HFFc6 (cell line): Measurements from ENCODE around the gene FCN1. TPM values are rescaled to one million over a fixed set of nuclear protein-coding genes. Genes with fewer than 3 reads are reported as not detected.

Experiments
- DNase-seq: peaks from one replicate; pipeline ENCODE4 v3.0.0-alpha.2; 2018
- H3K27ac Mint-ChIP-seq: 2 replicates; pipeline ENCODE4 v1.8.0; 2020; ENCODE audit warnings: mild to moderate bottlenecking, mixed read lengths
- H3K27me3 Mint-ChIP-seq: 2 replicates; pipeline ENCODE4 v1.8.0; 2021; ENCODE audit warnings: mild to moderate bottlenecking, moderate library complexity, mixed read lengths; ENCODE audit not compliant: insufficient read depth
- H3K36me3 Mint-ChIP-seq: 2 replicates; pipeline ENCODE4 v1.8.0; 2021; ENCODE audit warnings: low read depth, mixed read lengths
- H3K4me1 Mint-ChIP-seq: 2 replicates; pipeline ENCODE4 v1.8.0; 2020; ENCODE audit warnings: low read depth, mixed read lengths
- H3K4me3 Mint-ChIP-seq: 2 replicates; pipeline ENCODE4 v1.8.0; 2020; ENCODE audit warnings: mild to moderate bottlenecking, moderate library complexity, mixed read lengths
- H3K9me3 Mint-ChIP-seq: 2 replicates; pipeline ENCODE4 v1.8.0; 2020; ENCODE audit warnings: mild to moderate bottlenecking, mixed read lengths
- total RNA-seq, 6 experiments: library from RNA; stranded (reverse); fragmentation: NEBNext Ultra II Directional; extraction: Animal tissue kit (Norgen Biotek cat#: 25700); gene quantifications; 2 replicates in 1 of 6; 3 replicates in 5 of 6; pipeline ENCODE4 v1.2.3, GENCODE V29; 2021
- TF ChIP-seq, protein P1 (sequence below): fragments of 200-600 bp; sonication (generic); IDR thresholded peaks from 2 replicates; pipeline ENCODE4 v1.5.0; 2021; ENCODE audit warnings: antibody characterized with exemption, mild to moderate bottlenecking

The FCN1 gene
- total RNA-seq, 6 experiments from 2014 or later, result not detected

DNA sequence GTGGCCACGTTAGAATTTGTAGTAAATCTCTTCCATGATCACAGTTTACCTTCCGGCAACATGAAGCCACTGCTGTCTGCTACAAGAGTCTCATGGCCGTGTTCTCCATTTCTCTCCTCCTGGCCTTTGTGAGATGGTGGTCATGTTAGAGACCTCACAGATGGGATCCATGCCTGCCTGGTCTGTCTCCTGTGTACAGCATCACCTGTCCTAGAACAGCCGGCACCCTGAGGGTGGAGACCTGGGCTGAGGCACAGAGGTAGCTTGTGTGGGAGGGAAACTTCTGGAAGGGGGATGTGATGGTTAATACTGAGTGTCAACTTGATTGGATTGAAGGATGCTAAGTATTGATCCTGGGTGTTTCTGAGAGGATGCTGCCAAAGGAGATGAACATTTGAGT, 40.2 kb downstream of the FCN1 start:
- Mint-ChIP-seq H3K27ac (no peak overlapping the region), H3K4me1 (peaks cover under 1% of the 10 kb centered on the region; the same call in 1 of the 2 replicates), H3K9me3 (no peaks in the 10 kb centered on the region), H3K36me3 (no peaks in the 10 kb centered on the region; the same call in 1 of the 2 replicates), H3K27me3 (peaks cover 55% of the 10 kb centered on the region), H3K4me3 (no peak overlapping the region)
- no peak for DNase-seq
- TF ChIP-seq, protein P1, sequence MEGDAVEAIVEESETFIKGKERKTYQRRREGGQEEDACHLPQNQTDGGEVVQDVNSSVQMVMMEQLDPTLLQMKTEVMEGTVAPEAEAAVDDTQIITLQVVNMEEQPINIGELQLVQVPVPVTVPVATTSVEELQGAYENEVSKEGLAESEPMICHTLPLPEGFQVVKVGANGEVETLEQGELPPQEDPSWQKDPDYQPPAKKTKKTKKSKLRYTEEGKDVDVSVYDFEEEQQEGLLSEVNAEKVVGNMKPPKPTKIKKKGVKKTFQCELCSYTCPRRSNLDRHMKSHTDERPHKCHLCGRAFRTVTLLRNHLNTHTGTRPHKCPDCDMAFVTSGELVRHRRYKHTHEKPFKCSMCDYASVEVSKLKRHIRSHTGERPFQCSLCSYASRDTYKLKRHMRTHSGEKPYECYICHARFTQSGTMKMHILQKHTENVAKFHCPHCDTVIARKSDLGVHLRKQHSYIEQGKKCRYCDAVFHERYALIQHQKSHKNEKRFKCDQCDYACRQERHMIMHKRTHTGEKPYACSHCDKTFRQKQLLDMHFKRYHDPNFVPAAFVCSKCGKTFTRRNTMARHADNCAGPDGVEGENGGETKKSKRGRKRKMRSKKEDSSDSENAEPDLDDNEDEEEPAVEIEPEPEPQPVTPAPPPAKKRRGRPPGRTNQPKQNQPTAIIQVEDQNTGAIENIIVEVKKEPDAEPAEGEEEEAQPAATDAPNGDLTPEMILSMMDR, result no peak

DNA sequence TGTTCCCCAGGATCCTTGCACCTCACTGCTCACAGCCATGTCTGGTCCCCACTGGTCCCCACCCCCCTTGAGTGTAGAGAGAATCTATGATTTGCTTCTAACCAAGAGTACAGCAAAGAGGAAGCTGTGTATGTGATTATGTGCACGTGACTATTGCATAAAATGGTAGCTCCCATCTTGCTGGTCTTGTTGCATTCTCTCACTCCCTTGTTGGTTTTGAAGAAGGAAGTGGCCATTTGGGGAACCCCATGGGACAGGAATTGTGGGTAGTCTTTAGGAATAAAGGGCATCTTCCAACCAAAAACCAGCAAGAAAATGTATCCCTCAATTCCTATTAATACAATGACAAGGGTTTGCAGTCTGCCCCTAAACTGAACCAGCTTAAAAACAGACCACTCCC, 42.3 kb downstream of the FCN1 start:
- no peaks in the 10 kb centered on the region for H3K9me3 Mint-ChIP-seq
- TF ChIP-seq, protein P1, result no peak
- H3K27ac Mint-ChIP-seq, result no peak overlapping the region
- DNase-seq, result no peak
- peaks cover 4% of the 10 kb centered on the region; the same call in 1 of the 2 replicates for H3K36me3 Mint-ChIP-seq
- no peak overlapping the region for H3K4me3 Mint-ChIP-seq
- H3K27me3 Mint-ChIP-seq, result peaks cover 61% of the 10 kb centered on the region
- peaks cover 16% of the 10 kb centered on the region for H3K4me1 Mint-ChIP-seq

DNA sequence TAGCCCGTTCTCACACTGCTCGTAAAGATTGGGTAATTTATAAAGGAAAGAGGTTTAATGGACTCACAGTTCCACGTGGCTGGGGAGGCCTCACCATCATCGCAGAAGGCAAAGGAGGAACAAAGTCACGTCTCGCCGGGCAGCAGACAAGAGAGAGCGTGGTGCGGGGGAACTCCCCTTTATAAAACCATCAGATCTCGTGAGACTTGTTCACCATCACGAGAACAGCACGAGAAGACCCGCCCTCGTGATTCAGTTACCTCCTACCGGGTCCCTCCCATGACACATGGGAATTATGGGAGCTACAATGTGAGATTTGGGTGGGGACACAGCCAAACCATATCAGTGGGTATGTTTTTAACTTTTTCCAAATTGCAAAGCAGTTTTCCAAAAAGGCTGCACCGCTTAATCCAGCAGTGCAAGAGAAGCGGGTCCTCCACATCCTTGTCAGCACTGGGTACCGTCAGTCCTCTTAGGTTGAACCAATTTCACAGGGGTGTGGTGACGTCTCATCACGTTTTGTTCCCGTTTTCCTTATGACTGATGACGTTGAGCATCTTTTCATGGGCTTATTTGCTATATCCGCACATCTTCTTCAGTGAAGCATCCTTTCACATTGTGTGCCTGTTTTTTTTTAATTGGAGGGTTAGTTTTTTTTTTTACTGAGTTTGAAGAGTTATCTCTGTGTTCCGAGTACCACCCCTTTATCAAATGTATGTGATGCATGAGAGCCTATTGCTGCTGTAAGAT, 45.1 kb downstream of the FCN1 start:
- H3K4me3 Mint-ChIP-seq, result no peak overlapping the region
- H3K27ac Mint-ChIP-seq, result no peak overlapping the region
- peaks cover 16% of the 10 kb centered on the region for H3K4me1 Mint-ChIP-seq
- H3K36me3 Mint-ChIP-seq, result peaks cover 4% of the 10 kb centered on the region; the same call in 1 of the 2 replicates
- H3K27me3 Mint-ChIP-seq, result peaks cover 51% of the 10 kb centered on the region
- no peaks in the 10 kb centered on the region for H3K9me3 Mint-ChIP-seq
- no peak for DNase-seq
- TF ChIP-seq, protein P1, result no peak

DNA sequence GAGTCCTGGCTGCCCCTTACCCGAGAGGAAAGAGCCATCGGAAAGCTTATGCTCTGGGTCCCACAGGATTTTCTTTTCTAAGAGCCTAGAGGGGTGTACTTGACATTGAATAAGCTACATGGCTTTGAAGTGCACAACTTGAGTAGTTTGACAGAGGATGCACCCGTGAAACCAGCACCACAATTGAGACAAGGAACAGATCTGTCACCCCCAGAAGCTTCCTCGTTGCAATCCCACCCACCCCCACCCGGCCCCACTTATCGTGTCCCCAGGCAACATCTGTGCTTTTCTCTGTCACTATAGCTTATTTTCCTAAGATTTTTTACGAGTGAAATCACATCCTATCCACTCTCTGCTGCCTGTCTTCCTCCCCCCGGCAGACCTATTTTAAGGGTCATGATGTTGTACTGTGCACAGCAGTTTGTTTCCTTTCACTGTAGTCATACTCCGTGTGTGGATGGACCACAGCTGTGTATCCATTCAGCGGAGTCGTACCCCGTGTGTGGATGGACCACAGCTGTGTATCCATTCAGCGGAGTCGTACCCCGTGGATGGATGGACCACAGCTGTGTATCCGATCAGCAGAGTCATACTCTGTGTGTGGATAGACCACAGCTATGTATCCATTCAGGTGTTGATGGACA, 45.9 kb downstream of the FCN1 start:
- Mint-ChIP-seq H3K4me1 (peaks cover 16% of the 10 kb centered on the region), H3K4me3 (no peak overlapping the region), H3K36me3 (peaks cover 4% of the 10 kb centered on the region; the same call in 1 of the 2 replicates), H3K27me3 (peaks cover 46% of the 10 kb centered on the region), H3K27ac (no peak overlapping the region), H3K9me3 (no peaks in the 10 kb centered on the region)
- TF ChIP-seq, protein P1, result no peak
- DNase-seq, result no peak

DNA sequence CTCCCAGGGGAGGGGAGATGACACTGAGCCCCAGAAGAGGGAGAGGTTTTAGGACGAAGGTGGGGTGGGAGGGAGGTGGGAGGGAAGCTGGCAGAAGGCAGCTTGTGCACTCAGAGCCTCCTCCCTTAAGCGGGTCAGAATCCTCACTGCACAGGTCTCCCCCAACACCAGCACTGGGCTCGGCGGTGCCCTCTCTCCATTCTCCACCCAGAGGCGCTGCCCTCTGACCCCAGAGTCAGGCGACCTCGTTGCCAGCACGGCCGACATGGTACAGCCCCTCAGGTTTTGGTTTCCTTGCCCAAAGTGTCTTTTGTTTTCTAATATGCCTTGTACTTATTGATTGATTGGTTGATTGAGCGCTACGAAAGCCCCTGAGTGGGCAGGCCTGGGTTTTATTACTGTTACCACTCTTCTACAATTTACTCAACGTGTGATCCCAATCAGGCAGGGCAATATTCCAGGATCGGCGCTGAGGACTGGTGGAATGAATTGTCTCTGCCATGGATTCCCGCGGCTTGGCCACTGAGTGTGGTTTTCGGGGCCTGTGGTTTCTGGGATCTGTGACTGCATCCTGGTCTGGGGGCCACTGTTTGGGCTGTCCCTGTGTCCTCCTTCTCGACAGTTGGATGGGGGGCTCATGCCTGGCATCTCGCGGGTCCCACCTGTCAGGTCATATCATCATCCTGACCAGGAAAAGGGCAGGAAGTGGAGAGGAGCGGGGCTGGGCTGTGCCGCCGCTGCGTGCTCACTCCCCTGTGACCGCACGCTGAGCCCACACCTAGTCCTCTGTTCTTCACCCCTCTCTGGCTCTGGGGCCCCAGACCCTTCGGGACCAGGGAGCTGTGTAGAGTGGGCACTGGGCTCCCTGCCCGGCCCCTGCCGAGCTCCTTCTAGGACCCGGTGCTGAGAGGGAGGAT, 46.7 kb downstream of the FCN1 start:
- Mint-ChIP-seq H3K9me3 (no peaks in the 10 kb centered on the region), H3K27me3 (peaks cover 43% of the 10 kb centered on the region), H3K4me3 (no peak overlapping the region), H3K4me1 (peaks cover 16% of the 10 kb centered on the region), H3K27ac (no peak overlapping the region), H3K36me3 (peaks cover 4% of the 10 kb centered on the region; the same call in 1 of the 2 replicates)
- TF ChIP-seq, protein P1, result no peak
- DNase-seq, result no peak
